ENCODE results near the gene KHDC1.

DNA sequence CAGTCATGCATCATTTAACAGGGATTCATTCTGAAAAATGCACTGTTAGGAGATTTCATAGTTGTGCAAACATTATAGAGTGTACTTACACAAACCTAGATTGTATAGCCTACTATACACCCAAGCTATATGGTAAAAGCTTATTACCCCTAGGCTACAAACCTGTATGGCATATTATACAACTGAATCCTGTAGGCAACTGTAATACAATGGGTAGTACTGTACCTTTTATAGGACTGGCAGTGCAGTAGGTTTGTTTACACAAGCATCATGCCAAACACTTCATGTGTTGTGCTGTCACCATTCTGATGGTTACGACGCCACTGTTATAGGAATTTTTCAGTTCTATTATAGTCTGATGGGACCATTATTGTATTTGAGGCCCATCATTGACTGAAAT lies 39.3 kb upstream of the KHDC1 start:
- TF ChIP-seq EZH2 (IDR thresholded peaks at IDR 0.05; ENCODE audit: borderline replicate concordance, insufficient read depth, low read depth, low read length, poor library complexity, severe bottlenecking) = no peak
- TF ChIP-seq, protein P1, sequence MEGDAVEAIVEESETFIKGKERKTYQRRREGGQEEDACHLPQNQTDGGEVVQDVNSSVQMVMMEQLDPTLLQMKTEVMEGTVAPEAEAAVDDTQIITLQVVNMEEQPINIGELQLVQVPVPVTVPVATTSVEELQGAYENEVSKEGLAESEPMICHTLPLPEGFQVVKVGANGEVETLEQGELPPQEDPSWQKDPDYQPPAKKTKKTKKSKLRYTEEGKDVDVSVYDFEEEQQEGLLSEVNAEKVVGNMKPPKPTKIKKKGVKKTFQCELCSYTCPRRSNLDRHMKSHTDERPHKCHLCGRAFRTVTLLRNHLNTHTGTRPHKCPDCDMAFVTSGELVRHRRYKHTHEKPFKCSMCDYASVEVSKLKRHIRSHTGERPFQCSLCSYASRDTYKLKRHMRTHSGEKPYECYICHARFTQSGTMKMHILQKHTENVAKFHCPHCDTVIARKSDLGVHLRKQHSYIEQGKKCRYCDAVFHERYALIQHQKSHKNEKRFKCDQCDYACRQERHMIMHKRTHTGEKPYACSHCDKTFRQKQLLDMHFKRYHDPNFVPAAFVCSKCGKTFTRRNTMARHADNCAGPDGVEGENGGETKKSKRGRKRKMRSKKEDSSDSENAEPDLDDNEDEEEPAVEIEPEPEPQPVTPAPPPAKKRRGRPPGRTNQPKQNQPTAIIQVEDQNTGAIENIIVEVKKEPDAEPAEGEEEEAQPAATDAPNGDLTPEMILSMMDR (IDR thresholded peaks at IDR 0.05) = no peak

Data from B cell (primary cell).